ENCODE data around the gene TCEANC2. TPM values are rescaled to one million over a fixed set of nuclear protein-coding genes. Genes with fewer than 3 reads are reported as not detected.
"Not testable (repeated sequence)": the region's sequence is repeated elsewhere in the genome, so short reads cannot be mapped to it uniquely, and the experiment has no call there.

TCEANC2 gene
- total RNA-seq, 1 donor from 2014 or later, result 11.8 TPM

- intact Hi-C loops (cut with micrococcal nuclease), result loop anchor here (1.0 kb wide), 2 partner anchors 28 to 220 kb away; partner anchors contain the start of genes TCEANC2 and TMEM59
Observed at GRCh38 chr1:54081306-54082270, 28.2 kb downstream of the TCEANC2 start.

DNA sequence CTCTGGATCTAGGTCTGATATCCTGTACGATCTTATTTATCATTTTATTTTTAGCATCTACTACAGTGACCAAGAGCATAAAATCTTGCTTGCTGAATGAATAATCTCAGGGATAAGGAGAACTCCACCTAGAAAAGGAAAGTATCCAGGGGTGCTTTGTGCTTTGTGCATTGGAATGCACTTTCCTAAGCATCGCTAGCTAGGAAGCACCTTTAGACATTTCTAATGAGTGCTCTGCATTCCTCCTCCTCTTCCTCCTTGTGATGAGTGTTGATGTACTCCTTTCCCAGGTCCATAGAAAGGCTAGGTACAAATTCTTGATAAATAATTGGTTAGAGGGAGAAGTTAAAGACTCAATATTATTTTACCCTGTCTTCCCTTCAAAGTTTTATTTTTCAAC, 31.4 kb downstream of the TCEANC2 start:
- intact Hi-C loops (cut with micrococcal nuclease), result no loop called here

- intact Hi-C loops (cut with micrococcal nuclease), result no loop called here
Observed at GRCh38 chr1:54086754-54087153, 33.3 kb downstream of the TCEANC2 start.

GRCh38 chr1:54088385-54088784, 35.0 kb downstream of the TCEANC2 start:
- intact Hi-C loops (cut with micrococcal nuclease), result no loop called here

DNA sequence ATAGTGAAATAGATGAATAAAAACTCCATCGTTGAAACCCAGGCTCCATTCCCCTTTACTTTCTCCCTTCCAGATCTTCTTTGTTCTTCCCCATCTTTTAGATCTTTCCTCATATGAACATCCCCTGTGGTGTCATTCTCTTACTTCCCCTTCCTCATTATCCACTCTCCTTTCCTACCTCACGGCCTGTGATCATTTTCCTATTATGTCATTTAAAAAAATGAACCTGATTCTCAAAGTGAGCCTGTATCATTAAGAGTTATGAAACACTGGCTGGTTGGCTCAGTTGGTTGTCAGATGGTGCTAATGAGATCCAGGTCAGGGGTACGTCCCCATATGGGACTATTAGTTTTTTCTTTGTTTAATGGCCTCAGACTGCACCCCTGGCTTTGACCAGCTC, 38.3 kb downstream of the TCEANC2 start:
- intact Hi-C loops (cut with micrococcal nuclease), result no loop called here

DNA sequence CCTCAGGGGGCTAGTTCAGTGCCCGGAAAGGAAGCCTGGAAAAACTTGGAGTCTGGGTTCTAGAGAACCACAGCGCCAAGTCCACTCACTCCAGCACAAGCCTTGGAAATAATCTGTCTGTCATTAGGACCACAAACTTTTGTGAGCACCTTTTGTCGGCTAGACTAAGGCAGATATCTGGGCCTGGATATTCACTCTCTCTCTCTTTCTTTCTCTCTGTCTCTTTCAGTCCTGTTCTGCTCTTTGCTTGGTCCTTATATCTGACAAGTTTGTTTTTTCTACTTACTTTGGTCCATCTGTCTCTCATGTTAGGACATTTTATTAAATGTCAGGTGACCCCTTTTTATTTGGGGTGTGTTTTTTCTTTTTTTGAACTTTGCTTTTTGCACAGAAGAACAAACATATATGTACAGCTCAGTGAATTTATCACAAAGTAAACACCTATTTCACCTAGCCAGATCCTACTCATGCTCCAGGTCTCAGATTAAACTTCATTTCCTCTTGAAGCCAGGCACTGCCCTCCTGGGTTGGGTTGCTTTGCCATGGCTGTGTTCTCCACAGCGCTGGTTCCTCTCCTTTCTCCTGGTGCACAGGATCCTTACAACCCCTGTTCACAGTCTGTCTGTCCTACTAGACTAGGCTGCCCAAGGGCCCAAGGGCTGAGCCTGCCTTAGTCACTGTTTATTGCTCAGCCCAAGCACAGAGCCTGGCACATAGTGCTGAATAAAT, 40.8 kb downstream of the TCEANC2 start:
- intact Hi-C loops (cut with micrococcal nuclease), result no loop called here

DNA sequence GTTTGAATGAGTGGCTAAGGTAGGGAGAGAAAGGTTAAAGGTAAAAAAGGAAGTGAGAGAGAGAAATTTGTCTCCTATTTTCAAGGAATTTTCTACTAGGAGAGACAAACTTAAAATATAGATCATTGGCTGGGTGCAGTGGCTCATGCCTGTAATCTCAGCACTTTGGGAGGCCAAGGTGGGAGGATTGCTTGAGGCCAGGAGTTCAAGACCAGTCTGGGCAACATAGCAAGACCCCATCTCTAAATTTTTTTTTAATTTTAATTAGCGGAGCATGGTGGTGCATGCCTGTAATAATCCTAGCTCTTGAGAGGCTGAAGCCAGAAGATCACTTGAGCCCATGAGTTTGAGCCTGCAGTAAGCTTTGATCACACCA, 41.3 kb downstream of the TCEANC2 start:
- intact Hi-C loops (cut with micrococcal nuclease), result not testable (repeated sequence)

GRCh38 chr1:54095546-54096226, 42.3 kb downstream of the TCEANC2 start:
- intact Hi-C loops (cut with micrococcal nuclease), result no loop called here

DNA sequence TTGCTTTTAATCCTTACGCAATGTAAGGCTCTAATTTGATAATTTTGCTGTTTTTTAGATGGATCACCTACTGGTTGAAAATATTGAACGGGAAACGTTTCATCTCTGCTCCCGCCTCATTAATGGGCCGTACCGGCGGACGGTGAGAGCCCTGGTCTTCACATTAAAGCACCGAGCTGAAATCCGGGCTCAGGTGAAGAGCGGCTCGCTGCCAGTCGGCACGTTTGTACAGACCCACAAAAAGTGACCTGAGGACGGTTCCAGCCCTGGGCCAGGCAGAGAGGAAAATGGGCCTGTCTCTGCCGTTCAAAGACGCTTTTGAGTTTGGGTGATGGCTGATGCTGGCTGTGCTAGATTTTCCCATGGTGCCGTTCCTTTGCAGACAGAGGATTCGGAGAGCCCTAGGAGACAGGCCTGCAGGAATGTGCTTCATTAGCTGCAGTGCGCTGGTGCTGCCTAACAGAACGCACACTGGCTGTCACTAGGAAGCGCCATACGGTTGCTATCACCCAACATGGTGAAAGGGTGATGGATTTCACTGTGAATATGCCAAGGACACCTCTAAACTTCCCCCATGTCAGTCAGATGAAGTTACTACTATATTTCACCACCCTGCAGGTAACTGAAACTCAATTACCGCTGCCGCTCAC, 42.9 kb downstream of the TCEANC2 start:
- intact Hi-C loops (cut with micrococcal nuclease), result no loop called here

- intact Hi-C loops (cut with micrococcal nuclease), result no loop called here
Observed at GRCh38 chr1:54096877-54097240, 43.5 kb downstream of the TCEANC2 start.

- intact Hi-C loops (cut with micrococcal nuclease), result no loop called here
Observed at GRCh38 chr1:54099061-54099610, 45.7 kb downstream of the TCEANC2 start.

- intact Hi-C loops (cut with micrococcal nuclease), result no loop called here
Observed at GRCh38 chr1:54100500-54100899, 47.1 kb downstream of the TCEANC2 start.

- intact Hi-C loops (cut with micrococcal nuclease), result no loop called here
Observed at GRCh38 chr1:54103414-54103813, 50.0 kb downstream of the TCEANC2 start.

DNA sequence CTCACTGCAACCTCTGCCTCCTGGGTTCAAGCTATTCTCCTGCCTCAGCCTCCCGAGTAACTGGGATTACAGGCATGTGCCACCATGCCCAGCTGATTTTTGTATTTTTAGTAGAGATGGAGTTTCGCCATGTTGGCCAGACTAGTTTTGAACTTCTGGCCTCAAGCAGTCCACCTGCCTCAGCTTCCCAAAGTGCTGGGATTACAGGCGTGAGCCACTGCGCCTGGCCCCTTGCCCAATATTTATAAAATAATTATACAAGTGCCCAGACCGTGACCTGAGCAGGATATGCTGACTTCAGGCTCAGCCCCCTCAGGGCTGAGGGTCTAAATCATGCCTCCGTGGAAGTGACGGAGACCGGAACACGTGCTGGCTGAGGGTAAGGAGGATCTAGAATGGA, 51.2 kb downstream of the TCEANC2 start:
- intact Hi-C loops (cut with micrococcal nuclease), result not testable (repeated sequence)

DNA sequence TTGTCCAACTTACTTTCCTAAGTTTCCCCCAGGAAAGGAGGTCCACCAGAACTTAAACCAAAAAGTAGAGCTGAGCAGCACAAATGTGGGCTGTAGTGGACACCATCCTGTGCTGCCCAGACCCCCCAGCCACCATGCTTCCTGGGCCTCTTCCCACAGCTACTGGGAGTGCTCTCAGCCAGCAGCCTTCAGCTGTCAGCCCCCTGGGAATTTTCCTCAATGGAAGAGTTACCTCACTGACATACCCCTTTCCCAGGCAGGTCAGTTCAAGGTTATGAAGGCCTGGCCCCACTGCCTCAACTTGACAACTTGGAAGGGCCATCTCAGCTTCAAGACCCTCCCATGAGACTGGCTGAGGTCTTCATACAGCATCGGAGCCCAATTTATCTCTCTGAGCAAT, 51.7 kb downstream of the TCEANC2 start:
- intact Hi-C loops (cut with micrococcal nuclease), result no loop called here

DNA sequence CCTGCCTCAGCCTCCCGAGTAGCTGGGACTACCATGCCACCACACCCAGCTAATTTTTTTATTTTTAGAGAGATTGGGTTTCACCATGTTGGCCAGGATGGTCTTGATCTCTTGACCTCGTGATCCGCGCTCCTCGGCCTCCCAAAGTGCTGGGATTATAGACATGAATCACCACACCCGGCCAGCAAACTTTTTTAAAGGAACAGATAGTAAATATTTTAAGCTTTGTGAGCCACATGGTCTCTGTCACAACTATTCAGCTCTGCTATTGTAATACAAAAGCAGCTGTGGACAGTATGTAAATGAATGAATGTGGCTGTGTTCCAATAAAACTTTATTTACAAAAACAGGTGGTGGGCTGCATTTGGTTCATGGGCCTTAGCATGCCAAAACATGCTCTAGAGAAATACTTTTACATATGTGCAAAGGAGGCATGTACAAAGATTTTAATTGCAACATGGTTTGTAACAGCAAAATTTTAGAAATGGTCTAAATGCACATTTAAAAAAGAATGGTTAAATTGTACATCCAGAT, 52.4 kb downstream of the TCEANC2 start:
- intact Hi-C loops (cut with micrococcal nuclease), result no loop called here

- intact Hi-C loops (cut with micrococcal nuclease), result no loop called here
Observed at GRCh38 chr1:54107131-54107530, 53.7 kb downstream of the TCEANC2 start.

DNA sequence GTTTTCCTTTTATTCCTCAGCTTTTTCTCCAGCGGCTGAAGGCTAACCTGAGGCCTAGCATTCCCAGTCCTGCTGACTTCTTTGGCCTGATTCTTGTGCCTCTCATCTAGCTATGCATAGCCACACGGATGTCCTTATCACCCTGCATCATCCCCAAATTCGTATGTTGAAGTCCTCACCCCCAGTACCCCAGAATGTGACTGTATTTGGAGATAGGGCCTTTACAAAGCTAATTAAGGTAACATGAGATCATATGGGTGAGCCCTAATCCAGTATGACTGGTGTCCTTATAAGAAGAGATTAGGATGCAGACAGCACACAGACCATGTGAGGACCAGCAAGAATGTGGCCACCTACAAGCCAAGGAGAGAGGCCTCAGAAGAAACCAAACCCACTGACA, 54.7 kb downstream of the TCEANC2 start:
- intact Hi-C loops (cut with micrococcal nuclease), result no loop called here

DNA sequence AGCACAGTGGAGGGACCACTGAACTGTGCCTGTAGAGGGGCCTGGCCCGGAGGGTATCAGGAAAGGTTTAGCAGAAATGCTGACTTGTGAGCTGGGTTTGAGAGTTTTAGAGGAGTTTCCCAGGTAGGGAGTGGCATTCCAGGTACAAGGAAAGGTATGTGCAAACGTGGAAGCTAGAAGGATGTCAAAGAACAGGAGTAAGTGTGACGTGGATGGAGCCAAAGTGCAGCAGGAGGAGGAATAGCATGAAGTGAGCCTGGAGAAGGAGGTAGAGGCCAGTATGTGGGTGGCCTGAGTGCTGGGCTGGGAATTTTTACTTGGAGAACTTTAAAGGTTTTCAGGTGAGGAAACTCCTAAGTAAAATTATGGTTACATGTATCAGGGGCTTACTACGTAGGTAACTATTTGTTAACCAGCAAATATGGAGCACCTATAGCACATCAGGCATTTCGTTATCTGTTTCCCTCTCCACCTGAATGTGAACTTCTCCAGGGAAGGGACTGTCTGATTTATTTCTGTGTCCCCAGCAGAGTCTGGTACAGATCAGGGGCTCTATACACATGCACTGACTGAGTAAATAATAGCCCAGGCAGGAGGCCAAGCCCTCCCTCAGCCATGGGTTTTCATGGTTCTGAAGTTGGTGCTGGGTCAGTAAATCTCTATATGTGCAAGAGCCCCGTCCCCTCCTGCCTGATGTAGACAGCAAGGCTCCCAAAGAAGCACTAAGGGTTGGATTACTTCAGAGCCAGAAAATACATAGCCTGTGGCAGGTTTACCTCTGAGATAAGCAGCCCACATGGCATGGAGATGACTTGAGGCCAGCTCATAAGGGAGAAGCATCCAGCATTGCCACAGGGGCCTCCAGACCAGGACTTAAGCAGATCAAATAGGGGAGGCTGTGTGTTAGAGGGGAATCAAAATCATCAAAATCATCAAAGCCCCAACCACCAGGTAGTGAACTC, 56.0 kb downstream of the TCEANC2 start:
- intact Hi-C loops (cut with micrococcal nuclease), result no loop called here

GRCh38 chr1:54110996-54111395, 57.6 kb downstream of the TCEANC2 start:
- intact Hi-C loops (cut with micrococcal nuclease), result no loop called here
